GM21723 (cell line): Measurements from ENCODE around the gene PCDHA12.
"Not testable (repeated sequence)": the region's sequence is repeated elsewhere in the genome, so short reads cannot be mapped to it uniquely, and the experiment has no call there.

Experiments used
- ATAC-seq: cut with Tn5 transposase; IDR thresholded peaks from one replicate; pipeline ENCODE4 v1.9.1; 2021; ENCODE audit warnings: mild to moderate bottlenecking, moderate library complexity; ENCODE audit not compliant: unreplicated experiment

Gene PCDHA12

GRCh38 chr5:140857177-140857986, 17.7 kb upstream of the PCDHA12 start:
- ATAC-seq: no peak

DNA sequence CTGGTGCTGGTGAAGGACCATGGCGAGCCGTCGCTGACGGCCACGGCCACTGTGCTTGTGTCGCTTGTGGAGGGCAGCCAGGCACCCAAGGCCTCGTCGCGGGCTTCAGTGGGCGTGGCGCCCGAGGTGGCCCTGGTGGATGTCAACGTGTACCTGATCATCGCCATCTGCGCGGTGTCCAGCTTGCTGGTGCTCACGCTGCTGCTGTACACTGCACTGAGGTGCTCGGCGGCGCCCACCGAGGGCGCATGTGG, 17.2 kb upstream of the PCDHA12 start:
- no peak for ATAC-seq

DNA sequence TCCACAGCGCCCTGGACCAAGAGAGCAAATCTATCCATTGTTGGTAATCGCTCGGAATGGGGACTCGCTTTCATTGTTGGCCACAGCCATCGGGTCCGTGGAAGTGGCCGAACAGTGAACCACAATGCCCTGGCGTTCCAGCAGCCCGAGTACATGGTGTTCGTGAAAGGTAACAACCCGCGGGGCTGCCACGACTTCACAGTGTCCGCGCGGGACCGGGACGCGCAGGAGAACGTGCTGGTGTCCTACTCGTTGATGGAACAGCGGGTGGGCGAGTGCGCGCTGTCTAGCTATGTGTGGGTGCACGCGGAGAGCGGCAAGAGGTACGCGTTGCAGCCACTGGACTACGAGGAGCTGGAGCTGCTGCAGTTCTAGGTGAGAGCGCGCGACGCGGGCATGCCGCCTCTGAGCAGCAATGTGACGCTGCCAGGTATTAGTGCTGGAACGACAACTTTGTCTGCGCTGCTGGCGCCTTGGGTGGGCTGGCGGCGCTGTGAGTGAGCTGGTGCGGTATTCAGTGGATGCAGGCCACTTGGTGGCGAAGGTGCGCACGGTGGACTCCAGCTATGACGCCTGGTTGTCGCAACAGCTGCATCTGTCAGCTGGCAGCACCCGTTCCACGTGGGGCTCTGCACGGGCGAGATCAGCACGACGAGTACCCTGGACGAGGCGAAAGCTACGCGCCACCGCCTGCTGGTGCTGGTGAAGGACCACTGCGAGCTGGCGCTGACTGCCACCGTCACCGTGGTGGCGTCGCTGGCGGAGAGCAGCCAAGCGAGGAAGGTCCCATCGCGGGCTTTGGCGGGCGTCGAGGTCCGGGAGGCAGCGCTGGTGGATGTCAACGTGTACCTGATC, 12.4 kb upstream of the PCDHA12 start:
- no peak for ATAC-seq

GRCh38 chr5:140868721-140869554, 6.2 kb upstream of the PCDHA12 start, which contains the start of gene PCDHA11:
Gene PCDHA11 (plus strand): TSS chr5:140868957. CDS start chr5:140869104, 147 bp downstream.
- ATAC-seq: no peak

GRCh38 chr5:140869555-140869886, 5.6 kb upstream of the PCDHA12 start:
- ATAC-seq: no peak

- no peak for ATAC-seq
These were observed 4.6 kb upstream of the PCDHA12 start for GRCh38 chr5:140870221-140871201.

- not testable (repeated sequence) for ATAC-seq
These were observed 1.6 kb downstream of the PCDHA12 start for GRCh38 chr5:140876541-140877261.

- ATAC-seq: no peak
These were observed 2.1 kb downstream of the PCDHA12 start for GRCh38 chr5:140877262-140877581.

DNA sequence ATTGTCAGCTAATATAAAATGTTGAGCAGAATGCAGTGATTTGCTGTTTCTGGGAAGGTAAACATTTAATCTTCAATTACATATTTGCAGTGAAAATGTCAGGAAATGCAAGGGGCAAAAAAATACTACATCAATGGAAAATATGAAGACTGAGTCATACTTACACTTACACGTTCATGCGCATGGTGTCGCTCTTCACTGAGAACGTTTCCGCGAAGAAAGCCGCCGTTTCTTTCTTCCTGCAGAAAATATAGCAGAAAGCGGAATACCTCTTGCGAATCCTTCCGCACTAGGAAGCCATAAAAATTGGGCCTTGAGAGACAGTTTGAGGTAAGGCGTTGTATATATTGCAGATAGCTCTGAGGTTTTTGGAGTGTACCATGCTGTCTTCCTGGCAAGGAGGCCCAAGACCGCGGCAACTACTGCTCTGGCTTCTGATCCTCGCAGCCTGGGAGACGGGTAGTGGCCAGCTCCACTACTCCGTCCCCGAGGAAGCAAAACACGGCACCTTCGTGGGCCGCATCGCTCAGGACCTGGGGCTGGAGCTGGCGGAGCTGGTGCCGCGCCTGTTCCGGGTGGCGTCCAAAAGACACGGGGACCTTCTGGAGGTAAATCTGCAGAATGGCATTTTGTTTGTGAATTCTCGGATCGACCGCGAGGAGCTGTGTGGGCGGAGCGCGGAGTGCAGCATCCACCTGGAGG, 6.9 kb downstream of the PCDHA12 start, which contains the start of gene PCDHA13:
TSS of gene PCDHA13 (plus strand) at position 236 of the 702 bp plus-strand sequence. CDS start at position 381, 145 bp downstream.
- ATAC-seq: no peak

DNA sequence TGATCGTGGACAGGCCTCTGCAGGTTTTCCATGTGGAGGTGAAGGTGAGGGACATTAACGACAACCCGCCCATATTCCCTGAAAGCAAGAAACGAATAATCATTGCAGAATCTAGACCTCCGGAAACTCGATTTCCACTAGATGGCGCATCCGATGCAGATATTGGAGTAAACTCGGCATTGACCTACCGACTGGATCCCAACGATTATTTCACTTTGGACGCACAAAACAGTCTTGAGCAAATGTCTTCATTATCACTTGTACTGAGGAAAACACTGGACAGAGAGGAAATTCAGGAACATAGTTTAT, 7.4 kb downstream of the PCDHA12 start:
- ATAC-seq: no peak

DNA sequence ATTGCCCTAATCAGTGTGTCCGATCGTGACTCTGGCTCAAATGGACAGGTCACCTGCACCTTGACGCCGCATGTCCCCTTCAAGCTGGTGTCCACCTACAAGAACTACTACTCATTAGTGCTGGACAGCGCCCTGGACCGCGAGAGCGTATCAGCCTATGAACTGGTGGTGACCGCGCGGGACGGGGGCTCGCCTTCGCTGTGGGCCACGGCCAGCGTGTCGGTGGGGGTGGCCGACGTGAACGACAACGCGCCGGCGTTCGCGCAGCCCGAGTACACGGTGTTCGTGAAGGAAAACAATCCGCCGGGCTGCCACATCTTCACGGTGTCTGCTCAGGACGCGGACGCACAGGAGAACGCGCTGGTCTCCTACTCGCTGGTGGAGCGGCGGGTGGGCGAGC, 8.3 kb downstream of the PCDHA12 start:
- ATAC-seq: no peak

DNA sequence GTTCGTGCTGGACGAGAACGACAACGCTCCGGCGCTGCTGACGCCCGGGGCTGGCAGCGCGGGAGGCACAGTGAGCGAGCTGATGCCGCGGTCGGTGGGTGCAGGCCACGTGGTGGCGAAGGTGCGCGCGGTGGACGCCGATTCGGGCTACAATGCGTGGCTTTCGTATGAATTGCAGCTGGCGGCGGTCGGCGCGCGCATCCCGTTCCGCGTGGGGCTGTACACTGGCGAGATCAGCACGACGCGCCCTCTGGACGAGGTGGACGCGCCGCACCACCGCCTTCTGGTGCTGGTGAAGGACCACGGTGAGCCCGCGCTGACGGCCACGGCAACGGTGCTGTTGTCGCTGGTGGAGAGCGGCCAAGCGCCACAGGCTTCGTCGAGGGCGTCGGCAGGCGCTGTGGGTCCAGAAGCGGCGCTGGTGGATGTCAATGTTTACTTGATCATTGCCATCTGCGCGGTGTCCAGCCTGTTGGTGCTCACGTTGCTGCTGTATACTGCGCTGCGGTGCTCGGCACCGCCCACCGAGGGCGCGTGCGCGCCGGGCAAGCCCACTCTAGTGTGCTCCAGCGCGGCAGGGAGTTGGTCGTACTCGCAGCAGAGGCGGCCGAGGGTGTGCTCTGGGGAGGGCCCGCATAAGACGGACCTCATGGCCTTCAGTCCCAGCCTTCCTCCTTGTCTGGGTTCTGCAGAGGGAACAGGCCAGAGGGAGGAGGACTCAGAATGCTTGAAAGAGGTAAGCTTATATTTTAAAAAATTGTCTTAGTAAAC, 9.0 kb downstream of the PCDHA12 start:
- no peak for ATAC-seq

DNA sequence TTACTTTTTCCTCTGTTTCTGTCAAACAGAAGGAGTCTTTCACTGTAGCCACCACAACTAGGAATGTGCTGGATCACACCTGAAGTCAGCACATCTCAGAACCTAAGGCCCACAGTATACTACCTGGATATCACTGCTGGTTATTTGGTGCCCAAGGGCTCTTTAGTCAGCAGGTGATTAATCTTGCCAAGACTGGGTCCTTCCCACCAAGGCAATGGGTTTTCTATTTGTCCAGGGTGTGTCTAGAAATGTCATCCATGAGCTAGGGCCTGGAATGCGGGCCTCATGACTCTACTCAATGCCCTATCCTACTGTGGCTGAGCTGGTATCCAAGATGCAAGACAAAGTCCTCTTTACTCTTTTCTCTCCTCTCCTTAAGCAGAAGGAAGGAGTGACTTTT, 41.2 kb downstream of the PCDHA12 start:
- ATAC-seq: no peak

GRCh38 chr5:140923601-140924000, 48.5 kb downstream of the PCDHA12 start:
- no peak for ATAC-seq

- no peak for ATAC-seq
These were observed 50.8 kb downstream of the PCDHA12 start, which contains the start of gene PCDHAC1 for GRCh38 chr5:140925806-140926442. Gene PCDHAC1 (plus strand): TSS chr5:140926299. CDS start chr5:140926893, 594 bp downstream.

- ATAC-seq: no peak
These were observed 51.5 kb downstream of the PCDHA12 start for GRCh38 chr5:140926443-140927227.

DNA sequence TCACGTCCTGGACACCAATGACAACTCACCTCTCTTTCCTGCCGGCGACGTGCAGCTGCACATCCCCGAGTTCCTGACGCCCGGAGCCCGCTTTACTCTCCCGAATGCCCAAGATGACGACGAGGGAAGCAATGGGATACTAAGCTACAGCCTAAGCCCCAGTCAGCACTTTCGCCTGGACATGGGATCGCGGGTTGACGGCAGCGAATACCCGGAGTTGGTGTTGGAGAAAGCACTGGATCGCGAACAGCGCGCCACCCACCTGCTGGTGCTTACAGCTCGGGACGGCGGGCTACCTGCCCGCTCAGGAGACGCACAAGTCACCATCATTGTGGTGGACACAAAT, 52.1 kb downstream of the PCDHA12 start:
- no peak for ATAC-seq
